Measurements from ENCODE around the gene MKX.

Gene MKX

GRCh38 chr10:27728338-27728737, 17.3 kb downstream of the MKX start:
- ChIA-PET POLR2A (ENCODE audit: low non-redundant PET) (no interaction called here), CTCF (interaction anchor here (0.6 kb wide), 1 partner anchor 14 kb away, joined by 5 read pairs; no protein-coding TSS in a partner anchor)
- no peak for DNase-seq (ENCODE audit: low spot score)
- no peak for TF ChIP-seq CTCF (conservative IDR thresholded peaks at IDR 0.05; ENCODE audit: low read depth)
- no peak overlapping the region for H3K27ac ChIP-seq

GRCh38 chr10:27724287-27724686, 21.3 kb downstream of the MKX start:
- H3K27ac ChIP-seq: no peak overlapping the region
- POLR2A ChIA-PET (ENCODE audit: low non-redundant PET): no interaction called here

GRCh38 chr10:27723436-27723835, 22.2 kb downstream of the MKX start:
- CTCF ChIA-PET: interaction anchor here (0.7 kb wide), 2 partner anchors 18 to 313 kb away, joined by 3 read pairs; no protein-coding TSS in a partner anchor
- H3K27ac ChIP-seq: no peak overlapping the region
- POLR2A ChIA-PET (ENCODE audit: low non-redundant PET): no interaction called here
- TF ChIP-seq CTCF (conservative IDR thresholded peaks at IDR 0.05; ENCODE audit: low read depth): no peak
- no peak for DNase-seq (ENCODE audit: low spot score)

More at GRCh38 chr10:27724287-27724686, 21.3 kb downstream of the MKX start:
- CTCF ChIA-PET: no interaction called here
- no peak for DNase-seq (ENCODE audit: low spot score)
- TF ChIP-seq CTCF (conservative IDR thresholded peaks at IDR 0.05; ENCODE audit: low read depth): no peak

GRCh38 chr10:27720529-27720928, 25.1 kb downstream of the MKX start:
- no peak for DNase-seq (ENCODE audit: low spot score)
- CTCF ChIA-PET: interaction anchor here (0.7 kb wide), 1 partner anchor 94 kb away, joined by 5 read pairs; no protein-coding TSS in a partner anchor
- POLR2A ChIA-PET (ENCODE audit: low non-redundant PET): no interaction called here
- no peak overlapping the region for H3K27ac ChIP-seq
- no peak for TF ChIP-seq CTCF (conservative IDR thresholded peaks at IDR 0.05; ENCODE audit: low read depth)

GRCh38 chr10:27719052-27719451, 26.6 kb downstream of the MKX start:
- no peak overlapping the region for H3K27ac ChIP-seq
- no peak for TF ChIP-seq CTCF (conservative IDR thresholded peaks at IDR 0.05; ENCODE audit: low read depth)
- POLR2A ChIA-PET (ENCODE audit: low non-redundant PET): no interaction called here
- no peak for DNase-seq (ENCODE audit: low spot score)
- CTCF ChIA-PET: interaction anchor here (0.9 kb wide), 1 partner anchor 27 kb away, joined by 3 read pairs; no protein-coding TSS in a partner anchor

GRCh38 chr10:27717861-27718260, 27.8 kb downstream of the MKX start:
- H3K27ac ChIP-seq: no peak overlapping the region
- TF ChIP-seq CTCF (conservative IDR thresholded peaks at IDR 0.05; ENCODE audit: low read depth): no peak
- ChIA-PET CTCF (no interaction called here), POLR2A (ENCODE audit: low non-redundant PET) (no interaction called here)
- no peak for DNase-seq (ENCODE audit: low spot score)

- no peak for TF ChIP-seq CTCF (conservative IDR thresholded peaks at IDR 0.05; ENCODE audit: low read depth)
- CTCF ChIA-PET: no interaction called here
- POLR2A ChIA-PET (ENCODE audit: low non-redundant PET): no interaction called here
- DNase-seq (ENCODE audit: low spot score): no peak
- no peak overlapping the region for H3K27ac ChIP-seq
Measured at GRCh38 chr10:27717224-27717623, 28.4 kb downstream of the MKX start.

All from RWPE1 (cell line).